Measurements from ENCODE around the gene EFEMP1. TPM values are rescaled to one million over a fixed set of nuclear protein-coding genes. Genes with fewer than 3 reads are reported as not detected.

EFEMP1 gene
- polyA plus RNA-seq, 1 donor = 19.1 TPM

- DNase-seq = no peak
Observed at GRCh38 chr2:55894720-55895119, 28.9 kb downstream of the EFEMP1 start.

DNA sequence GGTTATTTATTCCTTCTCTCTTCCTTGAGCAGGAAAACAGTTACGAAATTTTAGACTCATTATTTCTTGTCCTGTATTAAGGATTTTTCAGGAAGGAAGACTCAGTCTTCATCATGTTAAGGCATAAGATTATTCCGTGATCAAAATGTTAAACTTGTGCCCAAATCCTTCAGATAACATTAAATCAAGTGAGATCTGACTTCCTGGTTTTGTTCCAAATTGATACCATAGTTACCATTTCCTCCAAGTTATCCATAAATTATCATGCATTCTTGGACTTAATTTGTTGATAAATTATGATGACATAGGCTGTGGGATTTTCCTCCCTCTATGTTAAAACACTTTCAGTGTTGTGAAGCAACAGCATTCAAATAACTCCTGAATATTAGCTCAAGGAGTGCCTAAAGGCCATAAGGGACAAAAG lies 31.9 kb downstream of the EFEMP1 start:
- no peak for DNase-seq

DNA sequence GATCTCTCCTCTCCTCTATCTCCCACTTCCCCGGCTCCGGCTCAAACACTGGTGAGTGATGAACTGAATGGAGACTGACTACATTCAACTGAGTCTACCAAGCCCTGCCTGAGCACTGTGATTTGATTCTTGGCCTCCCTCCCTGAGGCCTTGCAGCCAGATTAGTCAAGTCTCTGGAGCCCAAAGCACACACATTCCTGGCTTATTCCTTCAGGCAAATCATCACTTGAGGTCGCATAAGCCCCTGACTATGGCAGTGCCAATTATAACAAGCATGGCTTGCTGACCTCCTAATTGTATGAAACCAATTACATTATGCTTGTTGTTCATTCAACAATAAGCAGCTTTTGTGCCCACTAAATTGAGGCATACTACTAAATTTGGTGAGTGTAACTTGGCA lies 34.6 kb downstream of the EFEMP1 start:
- DNase-seq = no peak

DNA sequence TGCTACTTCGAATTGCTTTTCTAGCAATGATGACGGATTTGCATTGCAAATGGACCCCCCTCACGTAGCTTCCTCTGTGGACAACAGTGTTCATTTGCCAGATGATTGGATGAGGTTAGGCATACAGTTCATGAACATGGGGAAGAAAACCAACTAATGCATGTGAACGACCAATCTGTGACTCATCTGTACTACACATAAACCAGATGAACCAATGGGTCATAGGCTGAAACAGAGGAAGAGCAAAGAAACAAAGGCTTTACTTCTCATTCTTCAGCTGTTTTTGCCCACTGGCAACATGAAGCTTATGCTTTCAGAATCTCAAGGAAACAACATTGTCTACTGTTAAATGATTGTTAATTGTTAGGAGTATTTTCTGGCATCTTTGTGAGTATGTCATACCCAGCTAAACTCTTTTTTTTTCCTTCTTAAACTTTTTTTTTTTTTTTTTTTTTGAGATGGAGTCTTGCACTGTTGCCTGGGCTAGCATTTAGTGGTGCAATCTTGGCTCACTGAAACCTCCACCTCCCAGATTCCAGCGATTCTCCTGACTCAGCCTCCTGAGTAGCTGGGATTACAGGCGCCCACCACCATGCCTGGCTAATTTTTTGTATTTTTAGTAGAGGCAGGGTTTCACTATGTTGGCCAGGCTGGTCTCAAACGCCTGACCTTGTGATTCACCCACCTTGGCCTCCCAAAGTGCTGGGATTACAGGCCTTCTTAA lies 35.5 kb downstream of the EFEMP1 start:
- no peak for DNase-seq

DNA sequence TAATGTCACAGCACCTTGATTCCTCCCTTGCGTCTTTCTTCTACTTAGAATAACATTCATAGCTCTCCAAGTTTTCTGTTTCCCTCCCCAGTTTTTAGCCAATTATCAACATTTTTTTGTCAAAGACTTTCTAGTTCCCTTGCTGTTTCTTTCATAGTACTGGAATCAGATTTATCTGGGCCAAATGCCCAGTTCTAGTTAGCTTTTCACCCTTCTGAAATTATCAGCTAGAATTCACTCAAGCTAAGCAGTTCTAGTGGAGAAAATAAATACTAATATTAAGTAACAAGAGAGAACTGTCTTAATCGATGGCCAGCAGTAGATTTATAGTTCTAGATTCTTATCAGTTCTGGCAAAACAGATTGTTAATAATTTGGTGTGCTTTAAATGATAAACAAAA lies 36.2 kb downstream of the EFEMP1 start:
- no peak for DNase-seq

DNA sequence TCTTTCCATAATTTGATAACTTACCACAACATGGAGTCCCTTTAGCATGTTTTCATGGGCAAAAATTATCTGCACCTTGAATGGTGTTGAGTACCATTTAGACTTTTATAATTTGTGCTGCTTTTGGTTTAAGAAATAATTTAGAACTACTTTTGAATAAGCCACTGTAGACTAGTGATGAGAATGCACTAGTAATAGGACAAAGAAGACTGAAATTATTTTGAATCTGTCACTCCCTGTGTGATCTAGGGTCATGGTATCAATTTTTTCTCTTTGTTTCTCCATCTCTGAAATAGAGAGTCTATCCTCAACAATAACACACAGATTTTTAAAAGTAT lies 37.7 kb downstream of the EFEMP1 start:
- DNase-seq = no peak

GRCh38 chr2:55885127-55885943 lies 38.2 kb downstream of the EFEMP1 start:
- peak; percentile 26 for DNase-seq

DNA sequence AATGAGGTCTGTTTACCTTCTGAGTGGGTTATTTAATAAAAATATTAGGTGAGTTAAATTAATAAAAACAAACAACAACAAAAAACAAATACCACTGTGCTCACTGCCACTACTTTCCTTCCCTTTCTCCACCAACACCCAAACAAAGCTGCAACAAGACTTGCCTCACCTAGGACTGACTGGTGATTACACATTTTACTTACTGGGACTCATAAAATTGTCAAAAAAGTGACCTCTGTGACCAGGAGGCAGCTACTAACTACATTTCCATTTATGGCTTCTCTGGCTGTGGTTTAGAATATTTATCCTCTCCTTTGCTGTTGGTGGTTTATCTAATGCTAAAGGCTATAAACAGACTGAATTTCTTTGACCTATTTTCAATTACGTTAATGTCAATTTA lies 39.8 kb downstream of the EFEMP1 start:
- no peak for DNase-seq

DNA sequence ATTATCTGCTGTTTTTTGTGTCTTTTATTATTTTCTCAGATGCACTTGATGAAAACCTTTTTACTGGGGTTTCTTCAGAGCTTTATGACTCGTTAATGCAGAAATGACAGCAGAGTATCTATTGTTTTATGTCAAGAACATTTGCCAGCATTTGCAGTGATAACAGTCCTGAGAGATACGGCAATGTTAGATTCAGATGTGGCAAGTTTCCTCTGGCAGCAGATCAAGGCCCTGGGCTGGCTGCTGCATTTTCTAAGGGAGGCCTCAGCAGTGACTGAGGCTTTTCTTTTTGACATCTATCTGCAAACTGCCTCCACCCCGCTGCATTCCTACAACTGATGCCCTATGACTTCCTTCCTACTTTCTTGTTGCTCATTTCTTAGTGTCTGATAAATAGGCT lies 40.2 kb downstream of the EFEMP1 start:
- DNase-seq = no peak

- DNase-seq = no peak
Observed at GRCh38 chr2:55882954-55883353, 40.6 kb downstream of the EFEMP1 start.

DNA sequence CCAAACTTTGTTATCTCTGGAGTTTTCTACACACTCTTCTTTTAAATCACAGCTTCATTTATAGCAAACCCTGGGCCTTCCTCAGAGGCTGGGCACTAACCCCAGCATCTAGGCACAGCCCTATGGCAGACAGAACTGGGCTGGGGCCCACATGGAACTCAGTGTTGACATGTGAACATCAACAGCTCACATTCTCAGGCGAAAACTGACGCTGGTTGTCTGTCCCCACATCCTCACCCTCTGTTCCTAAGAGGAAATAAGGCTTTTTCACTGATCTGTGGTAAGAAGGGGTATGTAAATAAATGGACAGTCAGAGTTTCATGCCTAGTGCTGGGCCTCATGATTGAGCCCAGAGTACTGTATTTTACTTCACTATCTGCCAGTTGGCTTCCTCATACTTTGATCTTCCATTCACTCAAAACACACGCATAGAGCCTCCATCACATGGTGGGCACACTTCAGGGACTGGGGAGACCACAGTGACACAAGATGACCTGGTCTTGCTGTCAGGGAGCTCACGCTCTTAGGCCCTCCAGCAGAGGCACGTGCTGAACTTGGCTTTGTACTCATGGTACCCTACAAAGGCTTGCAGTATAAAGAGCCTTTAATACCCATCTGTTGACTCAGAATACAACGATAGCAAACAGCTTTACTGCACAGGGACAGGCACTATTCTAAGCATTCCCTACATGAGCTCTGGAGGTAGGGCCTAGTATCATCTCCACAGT lies 43.0 kb downstream of the EFEMP1 start:
- no peak for DNase-seq

GRCh38 chr2:55879976-55880375 lies 43.6 kb downstream of the EFEMP1 start:
- DNase-seq = no peak

DNA sequence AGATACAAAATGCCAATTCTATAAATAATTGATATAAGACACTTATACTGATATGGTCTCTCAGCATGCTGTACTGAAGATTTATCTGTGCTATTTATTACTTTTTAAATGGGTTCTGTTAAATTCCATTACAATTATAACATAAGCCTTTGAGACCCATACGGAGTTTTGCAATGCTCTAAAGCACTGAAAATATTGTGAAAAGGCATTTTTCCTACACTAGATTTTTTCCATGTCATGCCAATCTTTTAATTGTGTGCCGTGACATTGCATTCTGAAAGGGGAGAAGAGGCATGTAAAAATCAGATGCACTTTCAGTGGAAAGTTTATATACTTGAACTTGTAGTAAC lies 46.5 kb downstream of the EFEMP1 start:
- DNase-seq = no peak

GRCh38 chr2:55876429-55877086 lies 47.0 kb downstream of the EFEMP1 start:
- DNase-seq = no peak

- no peak for DNase-seq
Observed at GRCh38 chr2:55875434-55876135, 48.0 kb downstream of the EFEMP1 start.

GRCh38 chr2:55874338-55874737 lies 49.2 kb downstream of the EFEMP1 start:
- no peak for DNase-seq

DNA sequence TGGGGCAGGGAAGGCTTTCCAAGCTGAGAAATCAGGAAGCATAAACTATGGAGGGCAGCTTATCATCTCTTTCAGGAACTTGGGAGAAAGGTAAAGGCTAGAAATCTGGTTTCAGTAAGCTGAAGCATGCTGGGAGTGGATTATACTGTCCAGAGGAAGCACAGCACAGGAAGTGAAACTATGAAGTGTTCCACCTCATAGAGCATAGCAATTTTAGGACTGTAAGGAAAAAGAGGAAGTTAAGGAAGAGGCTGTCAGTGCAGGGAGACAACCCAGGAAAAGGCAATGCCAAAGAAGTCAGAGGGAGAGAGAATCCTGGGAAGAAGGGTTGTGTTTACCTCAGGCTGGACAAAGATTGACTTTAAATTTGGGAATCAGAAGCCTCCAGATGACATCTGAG lies 51.9 kb downstream of the EFEMP1 start:
- no peak for DNase-seq

- no peak for DNase-seq
Observed at GRCh38 chr2:55869637-55870325, 53.8 kb downstream of the EFEMP1 start.

GRCh38 chr2:55865096-55865835 lies 58.3 kb downstream of the EFEMP1 start:
- no peak for DNase-seq

DNA sequence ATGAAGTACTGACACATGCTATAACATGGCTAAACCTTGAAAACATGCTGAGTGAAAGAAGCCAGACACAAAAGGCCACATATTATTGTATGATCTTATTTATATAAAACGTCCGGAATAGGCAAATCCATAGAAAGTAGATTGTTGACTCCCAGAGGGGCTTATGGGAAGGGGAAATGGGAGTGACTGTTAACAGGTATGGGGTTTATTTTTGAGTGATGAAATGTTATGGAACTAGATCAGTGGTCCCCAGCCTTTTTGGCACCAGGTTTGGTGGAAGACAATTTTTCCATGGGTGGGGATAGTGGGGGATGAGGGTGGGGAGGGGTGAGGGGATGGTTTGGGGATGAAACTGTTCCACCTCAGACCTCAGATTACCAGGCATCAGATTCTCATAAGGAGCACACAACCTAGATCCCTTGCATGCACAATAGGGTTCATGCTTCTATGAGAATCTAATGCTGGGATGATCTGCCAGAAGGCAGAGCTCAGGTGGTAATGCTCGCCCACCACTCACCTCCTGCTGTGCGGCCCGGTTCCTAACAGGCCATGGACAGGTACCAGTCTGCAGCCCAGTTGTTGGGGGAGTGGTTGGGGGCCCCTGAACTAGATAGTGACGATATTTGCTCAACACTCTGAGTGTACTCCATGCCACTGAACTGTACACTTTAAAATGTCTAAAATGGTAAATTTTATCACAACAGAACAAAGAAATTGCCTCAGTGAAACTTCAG lies 59.1 kb downstream of the EFEMP1 start:
- DNase-seq = no peak

Data from hindlimb muscle (tissue), 1 donor.